ENCODE results near the gene CYP24A1.

DNA sequence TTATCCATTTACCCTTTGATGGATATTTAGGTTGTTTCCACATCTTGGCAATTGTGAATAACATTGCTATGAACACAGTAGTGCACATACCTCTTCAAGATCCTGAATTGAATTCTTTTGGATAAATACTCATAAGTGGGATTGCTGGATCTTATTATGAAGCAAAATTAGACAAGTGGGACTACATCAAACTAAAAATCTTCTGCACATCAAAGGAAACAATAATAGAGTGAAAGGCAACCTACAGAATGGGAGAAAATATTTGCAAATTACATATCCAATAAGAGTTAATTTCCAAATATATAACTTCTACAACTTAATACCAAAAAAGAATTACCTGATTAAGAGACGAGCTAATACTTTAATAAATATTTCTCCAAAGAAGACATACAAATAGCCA is 65.0 kb downstream of the CYP24A1 start:
- TF ChIP-seq, protein P1, sequence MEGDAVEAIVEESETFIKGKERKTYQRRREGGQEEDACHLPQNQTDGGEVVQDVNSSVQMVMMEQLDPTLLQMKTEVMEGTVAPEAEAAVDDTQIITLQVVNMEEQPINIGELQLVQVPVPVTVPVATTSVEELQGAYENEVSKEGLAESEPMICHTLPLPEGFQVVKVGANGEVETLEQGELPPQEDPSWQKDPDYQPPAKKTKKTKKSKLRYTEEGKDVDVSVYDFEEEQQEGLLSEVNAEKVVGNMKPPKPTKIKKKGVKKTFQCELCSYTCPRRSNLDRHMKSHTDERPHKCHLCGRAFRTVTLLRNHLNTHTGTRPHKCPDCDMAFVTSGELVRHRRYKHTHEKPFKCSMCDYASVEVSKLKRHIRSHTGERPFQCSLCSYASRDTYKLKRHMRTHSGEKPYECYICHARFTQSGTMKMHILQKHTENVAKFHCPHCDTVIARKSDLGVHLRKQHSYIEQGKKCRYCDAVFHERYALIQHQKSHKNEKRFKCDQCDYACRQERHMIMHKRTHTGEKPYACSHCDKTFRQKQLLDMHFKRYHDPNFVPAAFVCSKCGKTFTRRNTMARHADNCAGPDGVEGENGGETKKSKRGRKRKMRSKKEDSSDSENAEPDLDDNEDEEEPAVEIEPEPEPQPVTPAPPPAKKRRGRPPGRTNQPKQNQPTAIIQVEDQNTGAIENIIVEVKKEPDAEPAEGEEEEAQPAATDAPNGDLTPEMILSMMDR (IDR thresholded peaks at IDR 0.05): no peak
- TF ChIP-seq POLR2A (IDR thresholded peaks at IDR 0.05): no peak
